HT1080 (cell line): ENCODE data around the gene FGFR3. TPM values are rescaled to one million over a fixed set of nuclear protein-coding genes. Genes with fewer than 3 reads are reported as not detected.
"Not testable (repeated sequence)": the region's sequence is repeated elsewhere in the genome, so short reads cannot be mapped to it uniquely, and the experiment has no call there.

Experiments
- DNase-seq: peaks from one replicate; pipeline ENCODE4 v3.0.0-alpha.2; 2015; ENCODE audit warnings: low read depth
- total RNA-seq: library from RNA; depleted of rRNA; stranded (reverse); fragments of >200 nt; shearing (Covaris generic); gene quantifications from 2 replicates; pipeline ENCODE4 v1.2.3, GENCODE V29; 2014

The FGFR3 gene
- total RNA-seq, 1 experiment from 2014 or later: 1.6 TPM

DNA sequence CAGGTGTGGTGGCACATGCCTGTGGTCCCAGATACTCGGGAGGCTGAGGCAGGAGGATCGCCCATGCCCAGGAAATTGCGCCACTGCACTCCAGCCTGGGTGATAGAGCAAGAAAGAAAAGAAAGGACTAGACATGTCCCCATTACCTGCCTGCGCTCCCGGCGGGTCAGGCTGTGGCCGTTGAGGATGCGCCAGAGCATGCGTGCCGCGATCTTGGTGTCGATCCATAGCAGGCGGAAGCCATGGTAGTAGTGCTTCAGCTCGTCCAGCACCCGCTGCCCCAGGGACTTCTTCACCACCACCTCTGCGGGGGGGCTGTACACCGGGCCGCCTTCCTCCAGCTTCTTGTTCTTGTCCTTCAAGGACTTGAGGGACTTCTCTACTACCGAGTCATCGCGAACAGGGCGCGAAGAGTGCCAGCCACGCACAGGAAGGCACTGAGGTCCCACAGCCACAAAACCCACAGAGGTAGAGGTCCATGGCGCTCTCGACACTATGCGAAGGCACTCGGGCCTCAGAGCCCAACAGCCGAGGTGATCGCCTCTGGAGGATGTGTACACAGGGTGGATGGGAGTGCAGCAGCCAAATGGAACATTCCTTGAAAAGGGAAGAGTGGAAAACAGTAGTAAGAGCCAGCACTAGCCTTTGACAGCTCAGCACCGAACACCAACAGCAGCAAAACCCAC, 48.3 kb downstream of the FGFR3 start:
- DNase-seq: no peak

DNA sequence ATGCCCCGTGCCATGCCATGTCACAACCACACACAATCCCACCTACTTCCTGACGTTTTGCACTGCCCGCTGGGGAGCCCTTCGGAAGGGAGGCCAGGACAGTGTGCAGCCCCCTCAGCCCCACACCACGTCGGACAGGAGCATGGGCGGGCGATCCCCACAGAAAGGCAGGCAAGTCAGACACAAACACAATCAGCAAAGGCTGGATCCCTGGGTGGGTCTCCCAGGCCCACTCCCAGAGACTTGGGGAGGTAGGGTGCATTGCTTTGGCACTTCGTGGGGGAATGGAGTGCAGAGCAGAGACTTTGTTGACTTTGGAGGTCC, 48.8 kb downstream of the FGFR3 start:
- DNase-seq: no peak

DNA sequence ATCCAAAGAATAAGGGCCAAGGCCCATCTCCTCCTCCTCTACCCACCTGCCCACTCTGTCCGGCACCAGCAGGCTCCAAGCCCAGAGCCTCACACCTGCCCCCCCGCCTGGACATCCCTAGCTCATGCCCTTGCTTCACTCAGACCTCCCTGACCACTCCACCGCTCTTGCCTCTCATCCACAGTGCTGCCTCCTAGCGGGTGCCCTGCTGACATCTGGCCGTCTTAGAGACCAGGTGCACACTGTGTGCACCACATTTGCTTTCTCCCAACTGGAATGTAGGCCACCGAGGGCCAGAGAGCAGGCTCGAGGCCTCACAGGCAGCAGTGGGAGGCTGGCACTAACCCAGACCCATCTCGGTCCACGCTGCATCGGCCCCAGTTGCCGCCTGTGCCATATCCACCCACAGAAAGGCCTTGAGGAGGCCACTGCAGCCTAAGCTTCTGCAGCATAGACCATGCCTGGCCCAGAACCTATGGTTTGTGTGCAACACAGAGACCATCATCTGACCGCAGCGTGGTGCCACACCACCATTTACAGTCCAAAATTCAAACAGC, 49.3 kb downstream of the FGFR3 start:
- DNase-seq: no peak

DNA sequence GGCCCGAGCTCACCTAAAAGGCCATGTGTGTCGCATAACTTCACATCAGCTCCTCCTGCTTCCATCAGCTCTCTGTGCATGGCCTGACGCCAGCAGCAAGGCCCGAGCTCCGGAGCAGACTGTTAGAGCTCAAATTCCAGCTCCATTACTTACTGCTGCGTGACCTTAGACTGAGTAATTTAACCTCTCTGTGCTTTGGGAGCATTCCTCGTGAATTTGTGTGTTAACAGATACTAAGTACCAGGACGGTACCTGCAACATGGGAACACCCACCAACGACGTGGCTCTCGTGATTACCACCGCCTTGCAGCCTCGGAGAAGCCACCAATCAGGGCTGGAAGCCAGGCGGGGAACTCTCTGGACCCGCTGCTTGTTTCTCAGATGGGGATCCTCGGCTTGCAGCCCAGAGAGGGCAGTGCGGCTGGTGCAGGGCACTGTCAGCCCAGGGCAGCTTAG, 49.9 kb downstream of the FGFR3 start:
- peak; percentile 61 for DNase-seq

DNA sequence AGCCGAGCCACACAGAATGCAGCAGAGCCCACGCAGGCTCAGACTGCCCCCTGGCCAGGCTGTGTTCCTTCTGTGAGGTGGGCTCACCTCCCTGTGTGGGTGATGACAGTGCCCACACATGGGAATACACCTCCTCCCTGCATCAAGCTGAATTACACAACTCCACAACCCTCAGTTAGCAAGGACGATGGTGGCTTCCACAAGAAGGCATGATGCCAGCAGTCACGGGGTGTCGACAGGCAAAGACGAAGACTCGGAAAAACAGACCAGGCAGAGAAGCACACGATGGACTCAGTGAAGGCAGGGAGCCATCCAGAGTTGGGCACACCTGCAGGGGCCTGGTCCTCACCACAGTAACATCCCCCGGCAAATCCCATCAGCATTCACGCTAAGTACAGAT, 50.8 kb downstream of the FGFR3 start:
- DNase-seq: no peak

DNA sequence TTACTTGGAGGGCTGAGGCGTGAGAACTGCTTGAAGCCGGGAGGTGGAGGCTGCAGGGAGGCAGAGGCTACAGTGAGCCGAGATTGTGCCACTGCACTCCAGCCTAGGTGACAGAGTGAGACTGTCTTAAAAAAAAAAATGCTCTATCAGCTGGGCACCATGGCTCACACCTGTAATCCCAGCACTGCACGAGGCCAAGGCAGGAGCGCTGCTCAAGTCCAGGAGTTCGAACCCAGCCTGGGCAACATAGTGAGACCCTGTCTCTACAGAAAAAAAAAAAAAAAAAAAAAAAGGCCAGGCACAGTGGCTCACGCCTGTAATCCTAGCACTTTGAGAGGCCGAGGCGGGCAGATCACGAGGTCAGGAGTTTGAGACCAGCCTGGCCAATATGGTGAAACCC, 51.5 kb downstream of the FGFR3 start:
- DNase-seq: not testable (repeated sequence)

DNA sequence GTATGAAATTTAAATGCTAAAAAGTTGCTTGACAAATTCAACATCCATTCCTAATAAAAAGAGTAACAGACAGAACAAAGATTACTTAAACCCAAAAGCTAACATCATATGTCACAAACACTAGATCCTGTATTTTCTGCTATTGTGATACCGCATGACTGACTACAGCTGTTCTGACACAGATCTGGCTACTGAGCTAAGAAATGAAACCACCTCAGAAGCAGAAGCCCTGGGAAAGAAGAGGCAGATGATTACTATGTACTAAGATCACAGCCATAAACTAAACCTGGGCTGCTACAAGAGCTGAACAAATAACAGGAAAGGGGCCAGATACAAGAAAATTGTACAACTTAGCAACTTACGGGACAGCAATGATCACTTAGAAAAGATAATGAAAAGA, 53.5 kb downstream of the FGFR3 start:
- no peak for DNase-seq

DNA sequence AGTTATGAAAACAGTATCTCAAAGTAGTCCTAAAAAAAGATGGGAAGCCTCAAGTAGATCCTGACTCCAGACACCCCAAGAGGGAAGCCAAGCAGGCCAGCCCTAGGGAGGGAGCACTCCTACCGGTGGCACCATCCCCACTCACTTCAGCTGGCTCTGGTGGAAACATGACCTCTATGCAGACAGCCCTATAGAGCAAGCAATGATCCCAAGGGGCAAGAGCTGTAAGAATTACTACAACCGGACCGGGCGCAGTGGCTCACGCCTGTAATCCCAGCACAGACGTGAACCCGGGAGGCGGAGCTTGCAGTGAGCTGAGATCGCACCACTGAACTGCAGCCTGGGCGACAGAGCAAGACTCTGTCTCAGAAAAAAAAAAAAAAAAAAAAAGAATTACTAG, 57.2 kb downstream of the FGFR3 start:
- DNase-seq: no peak

DNA sequence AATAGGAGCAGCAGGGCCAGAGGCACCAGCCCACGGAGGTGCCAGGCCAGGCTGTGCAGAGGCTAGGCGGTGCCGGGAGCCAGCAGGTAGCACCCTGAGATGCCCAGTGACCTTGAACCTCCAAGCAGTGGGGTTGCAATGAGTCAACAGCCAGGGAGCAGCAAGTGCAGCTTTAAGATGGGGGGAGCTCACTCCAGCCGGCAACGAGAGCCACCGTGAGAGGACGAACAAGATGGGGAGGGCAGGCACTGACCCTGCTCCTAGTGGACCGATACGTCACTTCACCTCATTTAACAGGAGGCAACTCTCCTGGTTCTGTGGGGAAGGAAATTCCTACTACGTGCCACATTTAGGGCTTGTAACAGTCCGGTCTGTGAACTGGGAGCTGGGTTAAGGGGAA, 58.1 kb downstream of the FGFR3 start:
- DNase-seq: no peak

DNA sequence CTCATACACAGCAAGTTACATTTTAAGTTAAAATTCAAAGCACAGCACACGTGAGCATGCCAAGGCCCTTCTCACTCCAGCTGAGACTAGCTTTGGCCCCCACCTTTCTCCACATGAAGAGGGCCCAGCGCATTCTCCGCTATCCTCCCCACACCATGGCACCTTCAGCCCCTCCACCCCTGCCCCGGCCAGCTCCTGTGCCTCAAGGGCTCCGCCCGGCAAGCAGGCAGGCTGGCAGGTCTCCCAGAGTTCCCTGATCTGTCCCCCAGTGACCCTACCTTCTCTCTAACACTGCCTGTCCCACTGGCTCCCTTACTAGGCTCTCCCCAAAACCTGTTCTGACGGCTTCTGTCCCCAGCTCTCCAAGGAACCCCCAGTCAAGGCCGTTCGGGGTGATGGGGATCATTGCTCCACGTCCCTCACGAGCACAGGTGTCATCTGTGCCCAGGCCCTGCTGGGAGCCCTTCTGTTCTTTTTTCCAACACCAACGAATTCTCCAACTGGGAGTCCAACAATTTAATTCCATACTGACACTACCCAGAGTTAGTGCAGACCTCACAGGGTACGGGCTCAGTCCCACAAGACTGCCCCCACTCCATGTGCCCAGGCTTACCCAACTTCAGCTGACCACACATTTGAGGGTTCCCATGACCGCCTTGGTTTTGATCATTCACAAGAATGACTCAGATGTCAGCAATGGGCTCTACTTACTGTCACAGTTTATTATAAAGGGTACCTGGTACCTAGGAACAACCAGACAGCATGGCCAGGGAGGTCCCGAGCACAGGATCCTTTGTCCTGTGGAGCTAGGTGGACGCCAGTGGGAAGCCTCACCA, 58.7 kb downstream of the FGFR3 start:
- peak; percentile 33 for DNase-seq

DNA sequence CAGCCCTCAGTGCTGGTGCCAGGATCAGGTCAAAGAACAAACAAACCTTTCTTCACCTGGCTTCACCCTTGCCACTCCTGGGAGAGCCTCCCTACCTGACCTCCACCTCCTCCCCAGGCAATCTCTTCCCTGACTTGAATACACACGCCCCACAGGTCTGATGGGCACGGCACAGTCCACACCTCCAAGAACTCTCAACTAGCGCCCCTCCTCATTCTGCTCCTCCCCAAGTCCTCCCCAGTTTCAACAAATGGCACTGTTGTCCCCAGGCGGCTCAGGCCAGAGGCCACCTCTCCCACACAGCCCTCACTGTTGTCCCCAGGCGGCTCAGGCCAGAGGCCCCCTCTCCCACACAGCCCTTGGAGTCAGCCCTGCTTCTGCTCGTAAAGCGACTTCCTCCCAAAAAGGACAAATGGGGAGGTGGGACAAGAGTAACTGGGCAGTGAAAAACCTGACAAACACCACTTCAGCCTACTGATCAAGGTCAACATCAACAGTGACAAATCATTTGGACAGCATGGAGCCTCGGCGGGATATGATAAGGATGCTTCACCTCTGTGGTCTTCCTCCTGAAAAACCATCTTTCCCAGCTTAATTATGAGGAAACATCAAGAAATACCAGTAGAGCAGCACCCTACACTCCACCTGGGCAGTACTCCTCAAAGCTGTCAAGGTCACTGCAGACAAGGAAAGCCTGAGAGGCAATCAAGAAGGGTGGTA, 60.0 kb downstream of the FGFR3 start:
- DNase-seq: no peak

DNA sequence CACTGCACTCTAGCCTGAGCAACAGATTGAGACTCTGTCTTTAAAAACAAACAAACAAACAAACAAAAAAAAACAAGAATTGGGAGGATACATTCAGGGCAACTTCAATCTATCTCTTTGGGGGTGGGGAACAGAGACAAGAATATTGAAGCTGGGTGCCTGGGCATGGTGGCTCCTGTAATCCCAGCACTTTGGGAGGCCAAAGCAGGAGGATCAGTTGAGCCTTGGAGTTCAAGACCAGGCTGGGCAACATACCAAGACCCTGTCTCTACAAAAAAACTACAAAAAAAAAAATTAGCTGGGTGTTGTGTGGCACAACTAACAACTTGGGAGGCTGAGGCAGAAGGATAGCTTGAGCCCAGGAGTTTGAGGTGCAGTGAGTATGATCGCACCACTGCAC, 61.7 kb downstream of the FGFR3 start:
- no peak for DNase-seq

DNA sequence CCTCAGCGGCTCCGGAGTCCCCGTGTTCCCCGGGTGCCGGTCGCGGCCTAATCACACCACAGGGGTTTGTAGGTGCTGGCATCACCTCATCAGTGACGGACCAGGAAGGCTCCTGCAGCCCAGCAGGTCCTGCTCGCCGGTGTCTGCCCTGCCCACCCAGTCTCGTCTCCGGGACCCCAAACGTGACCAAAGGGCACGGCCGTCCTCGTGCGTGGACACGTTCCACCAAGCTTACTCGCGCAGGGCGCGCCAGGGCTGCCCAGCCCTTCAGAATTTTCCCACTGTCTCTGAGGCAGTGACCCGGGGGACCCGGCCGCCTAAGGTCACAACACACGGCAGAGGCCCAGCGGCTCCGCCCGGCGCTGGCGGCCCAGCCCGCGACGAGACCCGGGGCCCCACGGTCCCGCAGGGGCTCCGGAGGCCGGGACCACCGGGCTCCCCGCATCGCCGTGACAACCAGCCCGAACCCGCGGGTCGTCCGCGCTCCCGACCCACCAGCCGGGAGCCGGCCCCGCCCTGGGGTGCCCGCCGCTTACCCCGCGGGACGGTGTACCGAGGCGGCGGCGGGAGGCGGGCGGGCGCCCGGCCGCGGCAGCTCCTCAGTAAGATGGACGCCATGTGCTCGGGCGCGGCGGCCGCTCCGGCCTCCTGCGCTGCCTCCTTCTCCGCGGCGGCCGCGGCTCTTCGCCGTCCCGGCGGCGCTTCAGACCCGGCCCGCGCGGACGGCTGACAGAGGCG, 62.4 kb downstream of the FGFR3 start:
- DNase-seq: no peak

DNA sequence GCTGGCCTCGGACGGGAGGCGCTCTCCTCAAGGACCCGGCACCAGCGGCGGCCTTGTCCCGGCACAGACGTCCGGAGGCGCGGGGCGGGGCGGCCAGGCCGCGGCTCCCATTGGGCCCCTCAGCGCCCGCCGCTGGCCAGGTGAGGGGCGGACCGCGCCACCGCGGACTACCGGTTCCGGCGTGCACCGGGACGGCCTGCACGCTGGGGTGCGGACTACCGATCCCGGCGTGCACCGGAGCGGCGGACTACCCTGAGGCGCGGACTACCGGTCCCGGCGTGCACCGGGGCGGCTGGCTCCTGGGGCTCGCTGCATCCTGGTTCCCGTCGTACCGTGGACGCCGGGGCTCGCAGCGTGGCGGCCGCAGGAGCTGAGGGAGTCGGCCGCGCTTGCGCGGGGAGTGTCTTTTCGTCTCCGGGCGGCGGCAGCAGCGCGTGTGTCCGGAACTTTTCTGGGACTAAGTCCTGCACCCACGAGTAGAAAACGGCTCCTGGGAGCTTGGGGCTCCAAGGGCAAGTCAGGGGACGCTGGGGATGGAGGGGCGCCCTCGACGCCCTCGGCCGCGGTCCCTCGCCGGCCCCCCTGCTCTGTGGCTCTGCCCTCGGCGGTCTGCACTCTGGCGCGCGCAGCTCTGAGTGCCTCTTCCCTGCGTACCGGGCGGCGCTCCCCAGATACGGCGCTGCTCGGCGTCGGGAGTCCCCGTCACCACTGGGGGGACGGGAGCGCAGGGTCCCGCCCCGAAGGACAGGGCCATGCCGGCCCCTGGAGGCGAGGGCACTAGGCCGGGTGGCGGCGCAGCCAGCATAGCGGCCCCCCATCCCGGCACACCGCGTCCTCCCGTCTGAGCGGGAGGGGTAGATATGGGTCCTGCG, 63.2 kb downstream of the FGFR3 start, which contains the start of gene LETM1:
Gene LETM1, minus strand, starts transcription at position 86 of the 872 bp plus-strand sequence. CDS start 206 bp downstream, outside the sequence.
- peak; percentile 95 for DNase-seq

DNA sequence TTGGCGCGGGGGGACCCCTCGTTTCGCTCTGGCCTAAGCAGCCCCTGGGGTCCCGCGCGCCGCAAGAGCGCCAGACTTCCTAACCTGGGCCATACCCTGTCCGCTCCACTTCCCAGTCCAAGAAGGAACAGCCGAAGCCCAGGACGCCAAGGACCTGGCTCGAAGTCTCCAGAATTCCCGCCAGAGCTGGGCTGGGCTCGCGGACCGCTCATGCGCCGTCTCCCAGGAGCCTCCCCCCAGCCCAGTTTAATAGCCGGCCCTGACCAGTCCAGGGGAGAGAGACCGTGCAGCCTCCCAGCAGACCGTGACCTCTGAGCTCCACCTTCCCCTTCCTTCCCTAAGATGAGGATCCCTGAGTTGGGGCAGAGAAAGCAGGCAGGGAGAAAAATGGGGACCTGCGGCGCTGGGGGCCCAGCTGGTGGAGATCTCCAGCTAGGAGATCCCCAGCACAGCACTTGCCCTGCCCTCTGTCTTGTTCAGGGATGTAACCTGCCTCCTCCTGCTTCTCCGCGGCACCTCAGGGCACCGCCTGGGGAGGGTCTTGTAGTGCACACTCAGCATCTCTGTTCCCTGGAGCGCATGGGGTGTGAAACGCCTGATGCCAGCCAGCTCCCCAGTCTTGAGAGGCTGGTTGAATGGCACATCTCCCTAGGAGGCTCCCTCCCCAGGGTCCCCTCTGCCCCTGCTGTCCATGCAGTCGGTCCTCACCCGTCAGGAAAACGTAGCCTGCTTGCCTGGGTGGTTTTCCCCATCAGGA, 64.0 kb downstream of the FGFR3 start:
- peak; percentile 32 for DNase-seq

DNA sequence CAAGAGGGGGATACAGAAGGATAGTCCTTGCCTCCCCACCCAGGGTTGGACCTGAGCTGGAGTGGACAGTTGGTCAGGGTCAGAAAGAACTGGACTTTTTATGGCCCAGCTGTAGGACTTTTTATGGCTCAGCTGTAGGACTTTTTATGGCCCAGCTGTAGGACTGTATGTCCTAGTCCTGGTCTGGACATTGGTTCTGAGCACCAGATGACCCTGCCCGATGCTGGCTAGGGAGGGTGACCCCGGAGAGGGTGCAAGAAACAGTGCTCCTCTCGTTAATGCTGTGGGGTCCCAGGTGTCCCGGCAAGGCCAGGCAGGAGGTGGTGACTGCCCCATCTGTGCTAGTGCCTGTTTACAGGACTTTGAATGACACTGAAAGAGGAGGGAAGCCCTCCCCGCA, 64.8 kb downstream of the FGFR3 start:
- no peak for DNase-seq
